GM12878 (cell line): ENCODE data around the gene GDPD2. TPM values are rescaled to one million over a fixed set of nuclear protein-coding genes. Genes with fewer than 3 reads are reported as not detected.
"Not testable (repeated sequence)": the region's sequence is repeated elsewhere in the genome, so short reads cannot be mapped to it uniquely, and the experiment has no call there.

Experiments
- ATAC-seq: fragments of 200-7000 bp; cut with Tn5 transposase; 3 replicates; pipeline ENCODE4 v1.9.1; 2020; ENCODE audit warnings: mild to moderate bottlenecking, moderate library complexity
- BruUV-seq: library from RNA; stranded (reverse); fragments of 400-500 nt; replicated peaks from 2 replicates; lab custom pipeline; 2021; lab: Mats Ljungman, UMichigan
- CTCF ChIA-PET: fragments of 300-600 bp; sonication (Branson Sonifier 250); formaldehyde crosslinking; extraction: SDS; loops from one replicate; lab custom pipeline; 2021; ENCODE audit warnings: inconsistent platforms; lab: Yijun Ruan, JAX
- POLR2A ChIA-PET: fragments of 350-600 bp; formaldehyde crosslinking; extraction: SDS; loops from one replicate; lab custom pipeline; 2021; ENCODE audit warnings: inconsistent platforms; lab: Charles Lee
- RAD21 ChIA-PET: fragments of 300-600 bp; sonication (Branson Sonifier 250); formaldehyde crosslinking; loops from one replicate; lab custom pipeline; 2023; ENCODE audit warnings: antibody characterized with exemption; ENCODE audit not compliant: unreplicated experiment; lab: Charles Lee
- SMC1A ChIA-PET: fragments of 300-600 bp; sonication (Branson Sonifier 250); formaldehyde crosslinking; loops from one replicate; lab custom pipeline; 2023; ENCODE audit not compliant: unreplicated experiment, uncharacterized antibody; lab: Charles Lee
- DNase-seq: peaks from one replicate; pipeline ENCODE4 v3.0.0-alpha.2; 2011; ENCODE audit warnings: low read depth, low spot score
- FAIRE-seq: peaks from 3 replicates; lab custom pipeline; 2011; peaks lifted over from hg19 to GRCh38; lab: Jason Lieb, UNC
- H2AFZ ChIP-seq: 2 replicates; pipeline ENCODE4 v1.6.0; 2011; ENCODE audit warnings: low read depth, low read length, control low read depth; ENCODE audit not compliant: control insufficient read depth
- H3K27ac ChIP-seq: 2 replicates; pipeline ENCODE4 v1.5.1; 2011; ENCODE audit warnings: control low read depth; ENCODE audit not compliant: control insufficient read depth, insufficient read depth
- H3K27me3 ChIP-seq, 2 experiments: replicated peaks in 1 of 2; 2 replicates each; pipeline versions ENCODE4 v1.6.0 to v1.6.1; 2011; ENCODE audit warnings: low read length in 1 of 2; ENCODE audit not compliant: control insufficient read depth in 2 of 2, insufficient read depth in 2 of 2
- H3K36me3 ChIP-seq, 2 experiments: 2 replicates each; pipeline ENCODE4 v1.5.1; 2011; ENCODE audit warnings: low read length in 1 of 2; ENCODE audit not compliant: control insufficient read depth in 2 of 2, insufficient read depth in 2 of 2
- H3K4me1 ChIP-seq: 2 replicates; pipeline ENCODE4 v1.6.1; 2011; ENCODE audit warnings: mild to moderate bottlenecking, low read length, moderate library complexity, mixed read lengths; ENCODE audit not compliant: control insufficient read depth, insufficient read depth
- H3K4me2 ChIP-seq: 2 replicates; pipeline ENCODE4 v1.6.0; 2011; ENCODE audit warnings: control low read depth; ENCODE audit not compliant: control insufficient read depth, insufficient read depth
- H3K4me3 ChIP-seq: fragments of 200-600 bp; sonication (generic); 2 replicates; pipeline ENCODE4 v1.5.1; 2016
- H3K79me2 ChIP-seq: 2 replicates; pipeline ENCODE4 v1.6.0; 2011; ENCODE audit warnings: low read length; ENCODE audit not compliant: control insufficient read depth, insufficient read depth
- H3K9ac ChIP-seq: 2 replicates; pipeline ENCODE4 v1.8.0; 2011; ENCODE audit warnings: low read length, control low read depth, mixed read lengths; ENCODE audit not compliant: control insufficient read depth, insufficient read depth
- H3K9me3 ChIP-seq: replicated peaks from 3 replicates; pipeline ENCODE4 v1.5.1; 2011; ENCODE audit warnings: mild to moderate bottlenecking, low read length; ENCODE audit not compliant: control insufficient read depth, insufficient read depth
- H4K20me1 ChIP-seq: 2 replicates; pipeline ENCODE4 v1.6.0; 2011; ENCODE audit not compliant: control insufficient read depth, insufficient read depth
- FOXK2 ChIP-seq: fragments of 450-650 bp; IDR thresholded peaks from 2 replicates; pipeline ENCODE4 v1.6.1; 2017; ENCODE audit warnings: mild to moderate bottlenecking, moderate library complexity
- IKZF2 ChIP-seq, 2 experiments: fragments of 450-650 bp; IDR thresholded peaks; 2 replicates each; pipeline ENCODE4 v1.6.1; 2017; ENCODE audit warnings: mild to moderate bottlenecking in 2 of 2, moderate library complexity in 2 of 2
- IRF4 ChIP-seq: IDR thresholded peaks from 2 replicates; pipeline ENCODE4 v1.6.1; 2011; ENCODE audit warnings: low read depth, low read length
- JUNB ChIP-seq: IDR thresholded peaks from 2 replicates; pipeline ENCODE4 v1.6.1; 2016; ENCODE audit warnings: antibody characterized with exemption, mild to moderate bottlenecking
- POLR2AphosphoS2 ChIP-seq: IDR thresholded peaks from 2 replicates; pipeline ENCODE4 v1.6.1; 2011; ENCODE audit warnings: low read depth, mild to moderate bottlenecking, low read length, improper control_type of control experiment, moderate library complexity
- RB1 ChIP-seq: fragments of 450-650 bp; formaldehyde crosslinking; IDR thresholded peaks from 2 replicates; pipeline ENCODE4 v1.6.1; 2017; ENCODE audit warnings: mild to moderate bottlenecking, borderline replicate concordance
- RFX5 ChIP-seq: IDR thresholded peaks from 2 replicates; pipeline ENCODE4 v1.6.1; 2011; ENCODE audit warnings: low read depth, low read length, improper control_type of control experiment
- TCF3 ChIP-seq: IDR thresholded peaks from 2 replicates; pipeline ENCODE4 v1.6.1; 2012; ENCODE audit warnings: low read depth, mild to moderate bottlenecking, low read length, borderline replicate concordance; ENCODE audit not compliant: insufficient read depth
- ZNF622 ChIP-seq: fragments of 450-650 bp; IDR thresholded peaks from 2 replicates; pipeline ENCODE4 v1.6.1; 2017; ENCODE audit warnings: mild to moderate bottlenecking, inconsistent platforms
- WGBS: methylation state at CpG from one replicate; pipeline ENCODE4 v1.1.6; 2016; ENCODE audit warnings: low lambda C conversion rate; ENCODE audit not compliant: insufficient replicate concordance, insufficient coverage; ENCODE audit errors: missing lambda C conversion rate; 5-methylcytosine and 5-hydroxymethylcytosine counted together
- in situ Hi-C: fragments of 300-500 bp; cut with MboI; formaldehyde crosslinking; loops from 9 replicates; pipeline ENCODE4 v1.14.3; 2018; ENCODE audit warnings: mixed read lengths
- intact Hi-C: fragments of 100-400 bp; cut with micrococcal nuclease; formaldehyde crosslinking; loops from one replicate; pipeline ENCODE4 v1.14.2; 2022; ENCODE audit not compliant: unreplicated experiment
- polyA plus RNA-seq, 11 experiments: library from polyadenylated mRNA; depleted of rRNA in 4 of 11; unstranded in 6 of 11; stranded (reverse) in 5 of 11; fragments of >200 nt; fragmentation: Nextera tagmentation in 4 of 11; fragmentation: Illumina TruSeq in 1 of 11; extraction: Ambion mirVana in 4 of 11; extraction: Trizol in 1 of 11; gene quantifications; 1 replicate in 1 of 11; 2 replicates in 10 of 11; pipeline versions ENCODE4 v1.2.1 to v1.2.3, GENCODE V29; 2011 to 2016; ENCODE audit warnings: inconsistent platforms in 2 of 11, missing spikeins in 2 of 11, low read depth in 1 of 11
- total RNA-seq, 4 experiments: library from RNA; depleted of rRNA in 3 of 4; stranded (reverse); fragments of >200 nt in 3 of 4; fragmentation: Illumina TruSeq in 1 of 4; extraction: Trizol in 1 of 4; gene quantifications; 2 replicates each; pipeline versions ENCODE4 v1.2.1 to v1.2.3, GENCODE V29; 2013 to 2021
- TF ChIP-seq, protein P1 (sequence below): fragments of 450-650 bp; formaldehyde crosslinking; IDR thresholded peaks from 2 replicates; pipeline ENCODE4 v1.5.0; 2022; ENCODE audit warnings: mild to moderate bottlenecking, missing genetic modification characterization
- TF ChIP-seq, protein P2 (sequence below), 3 experiments: IDR thresholded peaks in 2 of 3; conservative IDR thresholded peaks in 1 of 3; 2 replicates each; pipeline ENCODE4 v1.5.1; 2011; ENCODE audit warnings: low read depth in 3 of 3, low read length in 3 of 3, mild to moderate bottlenecking in 3 of 3, control low read depth in 2 of 3, moderate library complexity in 2 of 3, inconsistent platforms in 1 of 3, mixed read lengths in 1 of 3; ENCODE audit not compliant: control insufficient read depth in 2 of 3, insufficient read depth in 1 of 3; ENCODE audit errors: extremely low read depth in 1 of 3
- TF ChIP-seq, protein P3 (sequence below): IDR thresholded peaks from 2 replicates; pipeline ENCODE4 v1.6.1; 2011; ENCODE audit warnings: mild to moderate bottlenecking, low read depth, low read length, moderate library complexity; ENCODE audit not compliant: insufficient replicate concordance

Gene GDPD2
- total and polyA plus RNA-seq, 10 of the 15 experiments (the other 5 are each of a cell fraction or from before 2014, with no cell fraction given), result 0.04 to 0.11 (median 0.09) TPM; not detected in 7

DNA sequence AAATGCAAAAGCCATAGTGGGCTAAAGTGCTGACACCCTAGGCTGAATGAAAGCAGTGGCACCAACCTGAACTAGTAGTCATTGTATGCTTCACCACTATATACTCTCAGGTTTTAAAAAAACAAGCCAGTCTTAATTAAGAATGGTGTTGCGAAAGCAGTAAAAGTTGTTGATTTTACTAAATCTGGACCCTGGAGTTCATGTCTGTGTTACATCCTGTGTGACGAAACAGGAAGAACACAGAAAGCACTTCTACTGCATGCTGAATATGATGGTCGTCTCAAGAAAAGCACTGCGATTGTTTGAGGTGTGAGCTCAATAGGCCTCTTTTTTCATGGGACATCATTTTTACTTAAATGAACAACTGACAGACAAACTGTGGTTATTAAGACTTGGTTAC lies 24.2 kb upstream of the GDPD2 start (continued):
- TF ChIP-seq, protein P1, sequence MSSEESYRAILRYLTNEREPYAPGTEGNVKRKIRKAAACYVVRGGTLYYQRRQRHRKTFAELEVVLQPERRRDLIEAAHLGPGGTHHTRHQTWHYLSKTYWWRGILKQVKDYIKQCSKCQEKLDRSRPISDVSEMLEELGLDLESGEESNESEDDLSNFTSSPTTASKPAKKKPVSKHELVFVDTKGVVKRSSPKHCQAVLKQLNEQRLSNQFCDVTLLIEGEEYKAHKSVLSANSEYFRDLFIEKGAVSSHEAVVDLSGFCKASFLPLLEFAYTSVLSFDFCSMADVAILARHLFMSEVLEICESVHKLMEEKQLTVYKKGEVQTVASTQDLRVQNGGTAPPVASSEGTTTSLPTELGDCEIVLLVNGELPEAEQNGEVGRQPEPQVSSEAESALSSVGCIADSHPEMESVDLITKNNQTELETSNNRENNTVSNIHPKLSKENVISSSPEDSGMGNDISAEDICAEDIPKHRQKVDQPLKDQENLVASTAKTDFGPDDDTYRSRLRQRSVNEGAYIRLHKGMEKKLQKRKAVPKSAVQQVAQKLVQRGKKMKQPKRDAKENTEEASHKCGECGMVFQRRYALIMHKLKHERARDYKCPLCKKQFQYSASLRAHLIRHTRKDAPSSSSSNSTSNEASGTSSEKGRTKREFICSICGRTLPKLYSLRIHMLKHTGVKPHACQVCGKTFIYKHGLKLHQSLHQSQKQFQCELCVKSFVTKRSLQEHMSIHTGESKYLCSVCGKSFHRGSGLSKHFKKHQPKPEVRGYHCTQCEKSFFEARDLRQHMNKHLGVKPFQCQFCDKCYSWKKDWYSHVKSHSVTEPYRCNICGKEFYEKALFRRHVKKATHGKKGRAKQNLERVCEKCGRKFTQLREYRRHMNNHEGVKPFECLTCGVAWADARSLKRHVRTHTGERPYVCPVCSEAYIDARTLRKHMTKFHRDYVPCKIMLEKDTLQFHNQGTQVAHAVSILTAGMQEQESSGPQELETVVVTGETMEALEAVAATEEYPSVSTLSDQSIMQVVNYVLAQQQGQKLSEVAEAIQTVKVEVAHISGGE (CRISPR knock-in tag), result no peak
- TF ChIP-seq ZNF622 (no peak), POLR2AphosphoS2 (no peak), TCF3 (no peak), JUNB (no peak), FOXK2 (no peak), RFX5 (no peak), IRF4 (no peak), RB1 (no peak), IKZF2 (IDR thresholded peaks at IDR 0.05) (no peak)
- TF ChIP-seq, protein P2, sequence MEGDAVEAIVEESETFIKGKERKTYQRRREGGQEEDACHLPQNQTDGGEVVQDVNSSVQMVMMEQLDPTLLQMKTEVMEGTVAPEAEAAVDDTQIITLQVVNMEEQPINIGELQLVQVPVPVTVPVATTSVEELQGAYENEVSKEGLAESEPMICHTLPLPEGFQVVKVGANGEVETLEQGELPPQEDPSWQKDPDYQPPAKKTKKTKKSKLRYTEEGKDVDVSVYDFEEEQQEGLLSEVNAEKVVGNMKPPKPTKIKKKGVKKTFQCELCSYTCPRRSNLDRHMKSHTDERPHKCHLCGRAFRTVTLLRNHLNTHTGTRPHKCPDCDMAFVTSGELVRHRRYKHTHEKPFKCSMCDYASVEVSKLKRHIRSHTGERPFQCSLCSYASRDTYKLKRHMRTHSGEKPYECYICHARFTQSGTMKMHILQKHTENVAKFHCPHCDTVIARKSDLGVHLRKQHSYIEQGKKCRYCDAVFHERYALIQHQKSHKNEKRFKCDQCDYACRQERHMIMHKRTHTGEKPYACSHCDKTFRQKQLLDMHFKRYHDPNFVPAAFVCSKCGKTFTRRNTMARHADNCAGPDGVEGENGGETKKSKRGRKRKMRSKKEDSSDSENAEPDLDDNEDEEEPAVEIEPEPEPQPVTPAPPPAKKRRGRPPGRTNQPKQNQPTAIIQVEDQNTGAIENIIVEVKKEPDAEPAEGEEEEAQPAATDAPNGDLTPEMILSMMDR (IDR thresholded peaks at IDR 0.05 in 2 of 3, conservative IDR thresholded peaks at IDR 0.05 in 1 of 3; ENCODE audit: control insufficient read depth in 2 of 3, extremely low read depth in 1 of 3, insufficient read depth in 1 of 3, low read depth in 3 of 3, low read length in 3 of 3), result no peak
- TF ChIP-seq, protein P3, sequence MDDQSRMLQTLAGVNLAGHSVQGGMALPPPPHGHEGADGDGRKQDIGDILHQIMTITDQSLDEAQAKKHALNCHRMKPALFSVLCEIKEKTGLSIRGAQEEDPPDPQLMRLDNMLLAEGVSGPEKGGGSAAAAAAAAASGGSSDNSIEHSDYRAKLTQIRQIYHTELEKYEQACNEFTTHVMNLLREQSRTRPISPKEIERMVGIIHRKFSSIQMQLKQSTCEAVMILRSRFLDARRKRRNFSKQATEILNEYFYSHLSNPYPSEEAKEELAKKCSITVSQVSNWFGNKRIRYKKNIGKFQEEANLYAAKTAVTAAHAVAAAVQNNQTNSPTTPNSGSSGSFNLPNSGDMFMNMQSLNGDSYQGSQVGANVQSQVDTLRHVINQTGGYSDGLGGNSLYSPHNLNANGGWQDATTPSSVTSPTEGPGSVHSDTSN, result no peak

DNA sequence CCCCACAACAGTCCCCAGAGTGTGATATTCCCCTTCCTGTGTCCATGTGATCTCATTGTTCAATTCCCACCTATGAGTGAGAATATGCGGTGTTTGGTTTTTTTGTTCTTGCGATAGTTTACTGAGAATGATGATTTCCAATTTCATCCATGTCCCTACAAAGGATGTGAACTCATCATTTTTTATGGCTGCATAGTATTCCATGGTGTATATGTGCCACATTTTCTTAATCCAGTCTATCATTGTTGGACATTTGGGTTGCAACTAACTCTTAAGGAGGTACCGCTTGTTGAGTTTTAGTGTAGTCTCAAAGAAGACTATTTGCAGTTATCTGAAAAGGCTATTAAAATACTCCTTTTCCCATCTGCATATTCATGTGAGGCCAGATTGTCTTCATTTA lies 22.9 kb upstream of the GDPD2 start:
- FAIRE-seq, H4K20me1 ChIP-seq, H3K4me2 ChIP-seq, H3K9me3 ChIP-seq, ATAC-seq, H3K36me3 ChIP-seq, in situ Hi-C loops, H3K27me3 ChIP-seq, POLR2A ChIA-PET, H2AFZ ChIP-seq, SMC1A ChIA-PET, H3K4me1 ChIP-seq, H3K4me3 ChIP-seq, H3K9ac ChIP-seq, DNase-seq, CTCF ChIA-PET, RAD21 ChIA-PET, BruUV-seq, intact Hi-C loops, H3K27ac ChIP-seq, H3K79me2 ChIP-seq: not testable (repeated sequence)
- 85% methylated on average over 1 of the region's 3 CpGs for WGBS
